Fibroblast of lung (primary cell): ENCODE results near the gene RSAD1.

Experiments
- EZH2 ChIP-seq: IDR thresholded peaks from 2 replicates; pipeline ENCODE4 v1.5.1; 2012; ENCODE audit warnings: low read length, control low read depth, mild to moderate bottlenecking; ENCODE audit errors: missing control alignments
- TF ChIP-seq, protein P1 (sequence below), 2 donors: IDR thresholded peaks in 1 of 2; conservative IDR thresholded peaks in 1 of 2; 1 replicate in 1 of 2; 2 replicates in 1 of 2; pipeline ENCODE4 v1.5.1; 2011 to 2012; ENCODE audit warnings: low read length in 2 of 2, control low read depth in 1 of 2, inconsistent platforms in 1 of 2, low read depth in 1 of 2, mild to moderate bottlenecking in 1 of 2

- TF ChIP-seq, protein P1, sequence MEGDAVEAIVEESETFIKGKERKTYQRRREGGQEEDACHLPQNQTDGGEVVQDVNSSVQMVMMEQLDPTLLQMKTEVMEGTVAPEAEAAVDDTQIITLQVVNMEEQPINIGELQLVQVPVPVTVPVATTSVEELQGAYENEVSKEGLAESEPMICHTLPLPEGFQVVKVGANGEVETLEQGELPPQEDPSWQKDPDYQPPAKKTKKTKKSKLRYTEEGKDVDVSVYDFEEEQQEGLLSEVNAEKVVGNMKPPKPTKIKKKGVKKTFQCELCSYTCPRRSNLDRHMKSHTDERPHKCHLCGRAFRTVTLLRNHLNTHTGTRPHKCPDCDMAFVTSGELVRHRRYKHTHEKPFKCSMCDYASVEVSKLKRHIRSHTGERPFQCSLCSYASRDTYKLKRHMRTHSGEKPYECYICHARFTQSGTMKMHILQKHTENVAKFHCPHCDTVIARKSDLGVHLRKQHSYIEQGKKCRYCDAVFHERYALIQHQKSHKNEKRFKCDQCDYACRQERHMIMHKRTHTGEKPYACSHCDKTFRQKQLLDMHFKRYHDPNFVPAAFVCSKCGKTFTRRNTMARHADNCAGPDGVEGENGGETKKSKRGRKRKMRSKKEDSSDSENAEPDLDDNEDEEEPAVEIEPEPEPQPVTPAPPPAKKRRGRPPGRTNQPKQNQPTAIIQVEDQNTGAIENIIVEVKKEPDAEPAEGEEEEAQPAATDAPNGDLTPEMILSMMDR (conservative IDR thresholded peaks at IDR 0.05 in 1 of 2, IDR thresholded peaks at IDR 0.05 in 1 of 2; ENCODE audit: low read depth in 1 of 2, low read length in 2 of 2) = no peak
- TF ChIP-seq EZH2 = no peak
Observed at GRCh38 chr17:50520483-50520882, 41.8 kb downstream of the RSAD1 start.
